NCI-H2171 treated with DMSO at 0.1 percent for 48 hours (cell line): Measurements from ENCODE around the gene PNO1.
"Not testable (repeated sequence)": the region's sequence is repeated elsewhere in the genome, so short reads cannot be mapped to it uniquely, and the experiment has no call there.

ENCODE experiments used
- DNase-seq: peaks from one replicate; lab custom pipeline; 2025; lab: John Stamatoyannopoulos, UW

PNO1 gene

GRCh38 chr2:68157402-68158133, at the start of gene PNO1:
Gene PNO1 (plus strand): TSS chr2:68157888. CDS start chr2:68157935, 47 bp downstream.
- DNase-seq: peak; percentile 96

GRCh38 chr2:68108120-68108519, 49.6 kb upstream of the PNO1 start:
- DNase-seq: no peak

- DNase-seq: peak; percentile 7
These were observed 47.6 kb upstream of the PNO1 start for GRCh38 chr2:68110102-68110501.

GRCh38 chr2:68115965-68116364, 41.7 kb upstream of the PNO1 start:
- no peak for DNase-seq

GRCh38 chr2:68117922-68118321, 39.8 kb upstream of the PNO1 start:
- DNase-seq: not testable (repeated sequence)

- no peak for DNase-seq
These were observed 38.9 kb upstream of the PNO1 start for GRCh38 chr2:68118816-68119215.

- no peak for DNase-seq
These were observed 38.2 kb upstream of the PNO1 start for GRCh38 chr2:68119504-68119903.

- peak; percentile 68 for DNase-seq
These were observed 35.6 kb upstream of the PNO1 start for GRCh38 chr2:68121873-68122679.

- DNase-seq: no peak
These were observed 35.1 kb upstream of the PNO1 start for GRCh38 chr2:68122680-68122964.

- DNase-seq: no peak
These were observed 33.4 kb upstream of the PNO1 start for GRCh38 chr2:68124321-68124720.

GRCh38 chr2:68125821-68126220, 31.9 kb upstream of the PNO1 start:
- no peak for DNase-seq

- DNase-seq: no peak
These were observed 31.1 kb upstream of the PNO1 start for GRCh38 chr2:68126561-68126960.

- no peak for DNase-seq
These were observed 30.1 kb upstream of the PNO1 start for GRCh38 chr2:68127358-68128242.

GRCh38 chr2:68134120-68134519, 23.6 kb upstream of the PNO1 start:
- DNase-seq: no peak

- no peak for DNase-seq
These were observed 23.1 kb upstream of the PNO1 start for GRCh38 chr2:68134554-68134953.

- no peak for DNase-seq
These were observed 22.0 kb upstream of the PNO1 start for GRCh38 chr2:68135448-68136320.

- DNase-seq: no peak
These were observed 15.8 kb upstream of the PNO1 start for GRCh38 chr2:68141875-68142274.

- DNase-seq: no peak
These were observed 6.7 kb upstream of the PNO1 start for GRCh38 chr2:68151037-68151436.

- no peak for DNase-seq
These were observed 4.9 kb upstream of the PNO1 start for GRCh38 chr2:68152681-68153347.

GRCh38 chr2:68155618-68156017, 2.1 kb upstream of the PNO1 start:
- no peak for DNase-seq

GRCh38 chr2:68156419-68156818, 1.3 kb upstream of the PNO1 start:
- DNase-seq: no peak
